HL-60/S4 (cell line): Measurements from ENCODE around the gene DLX5.

Source experiments
- in situ Hi-C: fragments of 300-500 bp; cut with MboI; formaldehyde crosslinking; loops from 2 replicates; pipeline ENCODE4 v1.14.3; 2022; ENCODE audit warnings: low sequenced_read_pairs

The DLX5 gene

GRCh38 chr7:96992192-96993005 lies 32.2 kb downstream of the DLX5 start:
- in situ Hi-C loops, result no loop called here

DNA sequence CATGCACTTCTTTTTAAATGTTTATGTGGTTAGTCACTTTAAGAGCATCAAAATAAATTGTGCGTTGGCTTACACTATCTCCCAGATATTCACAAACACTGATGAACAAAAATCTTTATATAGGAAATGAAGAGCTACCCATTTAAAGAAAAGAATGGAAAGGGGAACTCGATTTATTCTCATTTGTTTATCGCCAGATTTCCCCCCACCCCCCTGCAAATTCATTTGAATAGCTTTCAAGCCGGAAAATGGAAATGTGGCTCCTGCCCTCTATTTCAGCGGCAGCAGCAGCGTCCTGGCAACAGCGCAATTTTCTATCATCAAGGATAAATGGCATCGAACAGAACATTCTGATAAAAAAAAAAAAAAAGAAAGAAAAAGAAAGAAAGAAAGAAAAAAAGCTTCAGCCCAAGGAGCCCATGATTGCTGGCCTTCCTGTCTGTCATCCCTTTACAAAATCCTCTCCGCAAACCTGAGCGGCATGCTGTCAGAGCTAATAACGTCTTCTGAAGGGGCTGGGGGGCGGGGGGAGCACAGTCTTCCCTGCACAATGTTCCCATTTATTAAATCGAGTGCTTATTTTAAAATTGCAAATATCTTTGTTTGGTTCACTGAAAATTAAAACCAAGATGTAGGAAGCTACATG lies 33.0 kb downstream of the DLX5 start:
- in situ Hi-C loops, result no loop called here

- in situ Hi-C loops, result no loop called here
Measured at GRCh38 chr7:96989859-96990317, 34.7 kb downstream of the DLX5 start.

DNA sequence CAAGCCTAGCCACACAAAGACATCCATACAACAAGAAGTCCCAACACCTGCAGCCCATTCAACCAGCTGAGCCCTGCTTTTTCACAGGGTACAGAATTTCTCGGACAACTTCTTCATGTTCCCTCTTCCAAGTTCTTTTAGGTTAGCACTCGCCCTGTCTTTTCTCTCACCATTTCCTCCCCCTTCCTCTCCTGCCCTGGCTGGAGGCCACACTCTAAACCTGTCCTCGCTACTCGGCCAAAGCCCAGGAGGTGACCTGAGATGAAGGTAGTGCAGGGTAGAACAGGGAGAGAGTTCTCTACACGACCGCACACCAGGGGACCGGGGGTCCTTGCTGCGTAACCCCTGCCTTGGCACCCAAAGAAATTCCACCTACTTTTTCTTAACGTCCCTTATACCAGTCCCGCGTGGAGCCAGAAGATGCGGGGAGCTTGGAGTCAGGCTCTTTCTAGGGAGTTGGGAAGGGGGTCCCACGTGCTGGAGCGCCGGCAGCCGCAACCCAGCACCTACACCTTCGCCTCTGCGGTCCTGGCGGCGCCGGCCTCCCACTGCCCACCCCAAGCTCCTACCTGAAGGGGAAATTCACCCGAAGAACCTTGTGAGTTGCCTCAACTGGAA lies 35.3 kb downstream of the DLX5 start:
- in situ Hi-C loops, result no loop called here

GRCh38 chr7:96987719-96988118 lies 36.9 kb downstream of the DLX5 start:
- in situ Hi-C loops, result no loop called here

GRCh38 chr7:96986901-96987300 lies 37.7 kb downstream of the DLX5 start:
- in situ Hi-C loops, result no loop called here

GRCh38 chr7:96985992-96986391 lies 38.6 kb downstream of the DLX5 start:
- in situ Hi-C loops, result no loop called here

DNA sequence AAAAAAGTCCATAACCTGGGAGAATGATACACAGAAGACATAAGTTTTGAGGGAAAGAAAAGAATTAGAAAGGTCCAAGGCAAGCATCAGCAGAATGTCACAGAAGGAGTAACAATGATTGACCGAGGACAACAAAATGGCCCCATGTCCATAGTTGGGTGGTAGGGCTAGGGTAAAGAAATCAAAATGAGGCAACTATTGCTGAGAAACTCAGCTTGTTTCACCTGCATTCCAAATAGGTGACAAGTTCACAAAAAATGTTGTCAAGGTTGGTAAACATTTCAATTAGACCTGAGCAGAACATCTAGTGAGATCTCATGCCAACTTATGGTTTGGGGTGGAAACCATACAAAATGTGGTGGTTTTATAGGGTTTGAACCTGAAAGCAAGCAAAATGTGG lies 42.0 kb downstream of the DLX5 start:
- in situ Hi-C loops, result no loop called here

- in situ Hi-C loops, result no loop called here
Measured at GRCh38 chr7:96979551-96980276, 44.9 kb downstream of the DLX5 start.

GRCh38 chr7:96977445-96977844 lies 47.2 kb downstream of the DLX5 start:
- in situ Hi-C loops, result no loop called here

DNA sequence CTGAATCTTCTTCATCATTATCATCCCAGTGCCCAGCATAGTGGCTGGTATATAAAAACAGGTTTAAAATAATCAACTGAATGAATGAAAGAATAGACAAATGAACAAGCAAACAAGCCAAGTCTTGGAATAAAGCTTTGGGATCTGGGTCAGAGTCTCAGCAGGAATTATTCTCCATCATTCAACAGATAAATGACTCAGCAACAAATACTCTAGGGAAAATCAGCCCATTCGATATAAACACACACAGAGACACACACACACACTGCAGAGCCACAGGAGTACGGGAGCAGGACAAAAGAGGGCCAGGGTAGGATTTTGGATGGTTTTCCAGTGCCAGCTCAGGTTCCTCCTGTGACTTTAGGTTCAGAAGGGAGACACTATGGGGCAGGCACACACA lies 48.5 kb downstream of the DLX5 start:
- in situ Hi-C loops, result no loop called here

GRCh38 chr7:96973986-96974385 lies 50.6 kb downstream of the DLX5 start:
- in situ Hi-C loops, result no loop called here

GRCh38 chr7:96970739-96971138 lies 53.9 kb downstream of the DLX5 start:
- in situ Hi-C loops, result no loop called here
